Activated CD8-positive, alpha-beta memory T cell treated with anti-CD3 and anti-CD28 coated beads, Interleukin-2, amount 10 ng/mL, durations not matched to agents 7 days and 5 days (primary cell): Measurements from ENCODE around the gene LMO2. TPM values are rescaled to one million over a fixed set of nuclear protein-coding genes. Genes with fewer than 3 reads are reported as not detected.
"Not testable (repeated sequence)": the region's sequence is repeated elsewhere in the genome, so short reads cannot be mapped to it uniquely, and the experiment has no call there.

Experiments
- ATAC-seq: fragments of 150-1000 bp; cut with Tn5 transposase; one replicate; pipeline ENCODE4 v1.10.0; 2021; ENCODE audit warnings: moderate library complexity
- CTCF ChIA-PET: fragments of 350-600 bp; sonication (Branson Sonifier 250); formaldehyde crosslinking; loops from one replicate; lab custom pipeline; 2021; ENCODE audit warnings: antibody characterized with exemption; lab: Charles Lee
- DNase-seq: peaks from one replicate; pipeline ENCODE4 v3.0.0-alpha.2; 2020
- H3K27ac Mint-ChIP-seq: one replicate; pipeline ENCODE4 v1.8.0; 2021; ENCODE audit warnings: mild to moderate bottlenecking, mixed read lengths
- H3K27me3 Mint-ChIP-seq: one replicate; pipeline ENCODE4 v1.8.0; 2021; ENCODE audit warnings: mixed read lengths
- H3K36me3 Mint-ChIP-seq: one replicate; pipeline ENCODE4 v1.8.0; 2021; ENCODE audit warnings: mild to moderate bottlenecking, mixed read lengths
- H3K4me1 Mint-ChIP-seq: one replicate; pipeline ENCODE4 v1.8.0; 2021; ENCODE audit warnings: mixed read lengths
- H3K4me3 Mint-ChIP-seq: one replicate; pipeline ENCODE4 v1.8.0; 2021; ENCODE audit warnings: mild to moderate bottlenecking, moderate library complexity, mixed read lengths
- H3K9me3 Mint-ChIP-seq: one replicate; pipeline ENCODE4 v1.8.0; 2022; ENCODE audit warnings: low read depth, mixed read lengths
- total RNA-seq, 2 experiments: library from RNA; stranded (reverse); gene quantifications; one replicate each; pipeline ENCODE4 v1.2.3, GENCODE V29; 2021

Gene LMO2
- total RNA-seq, 2 experiments from 2014 or later: not detected

DNA sequence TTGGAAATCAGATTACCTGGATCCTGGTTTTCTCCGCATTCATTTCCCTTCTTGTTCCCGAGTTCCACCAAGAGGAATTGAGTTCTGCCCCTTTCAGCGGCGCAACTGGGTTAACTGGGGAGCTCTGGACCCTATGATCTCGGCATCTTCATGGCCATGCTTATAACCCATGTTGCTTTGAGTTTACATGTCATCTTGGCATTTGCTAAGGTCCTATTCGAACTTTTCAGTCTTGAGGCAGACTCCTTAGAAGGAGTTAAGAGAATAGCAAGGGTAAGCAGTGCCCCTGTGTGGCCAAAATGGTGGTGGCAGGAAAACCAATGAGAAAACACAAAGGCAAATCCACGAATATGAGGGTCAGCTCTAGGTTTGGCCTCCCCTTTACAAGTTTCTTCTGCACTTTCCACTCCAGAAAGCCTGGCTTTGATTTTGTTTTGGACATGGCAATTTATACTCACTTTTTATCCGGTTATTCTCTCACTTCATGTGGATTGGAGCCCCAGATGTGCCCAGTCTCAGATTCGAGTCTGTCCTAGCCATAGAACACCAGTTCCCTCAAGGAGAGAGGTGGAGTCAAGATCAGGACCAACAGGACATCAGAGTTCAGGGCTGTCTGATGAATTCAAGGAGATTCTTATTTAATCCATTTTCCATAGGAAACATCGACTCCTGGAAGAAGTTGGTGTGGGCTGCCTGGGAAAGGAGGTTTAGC, 62.3 kb downstream of the LMO2 start:
- Mint-ChIP-seq H3K27ac (no peak overlapping the region), H3K36me3 (no peaks in the 10 kb centered on the region), H3K4me1 (peaks cover 6% of the 10 kb centered on the region), H3K9me3 (no peaks in the 10 kb centered on the region), H3K27me3 (peaks cover 61% of the 10 kb centered on the region), H3K4me3 (peak overlapping the region; percentile 3)
- DNase-seq: peak; percentile 76
- peak; percentile 80 for ATAC-seq
- CTCF ChIA-PET: interaction anchor here (0.8 to 7.6 kb wide), 8 partner anchors 11 to 114 kb away, joined by 3 to 56 read pairs (median 5); no protein-coding TSS in a partner anchor

DNA sequence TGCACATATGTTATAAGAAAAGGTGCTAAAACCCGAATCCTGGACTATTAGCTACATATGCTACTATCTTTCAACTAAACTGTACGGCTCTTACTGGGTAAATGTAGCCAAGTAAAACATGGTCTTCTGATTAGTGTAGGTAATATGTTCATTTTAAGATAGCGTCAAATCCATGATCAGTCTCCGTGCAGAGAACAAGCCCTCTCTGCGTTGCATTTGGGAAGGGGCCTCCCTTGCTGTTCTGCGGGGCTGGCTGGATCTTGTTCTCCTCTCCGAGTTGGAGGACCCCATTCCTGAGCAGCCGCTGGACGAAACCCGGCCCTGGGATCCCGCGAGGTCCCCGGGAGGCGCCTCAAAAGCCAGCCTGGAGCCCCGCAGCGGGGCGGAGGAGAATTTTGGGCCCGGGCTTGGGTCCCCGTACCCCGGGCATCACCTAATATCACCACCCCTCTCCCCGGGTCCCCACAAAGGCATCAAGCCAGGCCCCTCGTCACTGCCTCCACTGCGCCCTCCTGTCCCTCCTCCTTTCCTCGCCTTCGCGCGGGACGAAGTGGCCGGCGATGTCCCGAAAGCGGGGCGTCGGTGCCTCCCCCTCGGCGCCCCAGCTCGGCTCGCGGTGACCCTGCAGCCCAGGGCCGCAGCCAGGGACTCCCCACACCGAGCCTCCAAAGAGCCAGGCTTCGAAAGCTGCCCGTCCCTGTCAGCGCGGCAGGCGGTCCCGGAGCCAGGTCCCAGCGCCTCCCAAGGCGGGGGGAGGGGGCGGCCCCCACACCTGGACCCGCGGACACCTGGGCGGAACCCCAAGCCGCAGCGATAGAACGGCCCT, 63.1 kb downstream of the LMO2 start:
- H3K36me3 Mint-ChIP-seq: no peaks in the 10 kb centered on the region
- no peak overlapping the region for H3K4me3 Mint-ChIP-seq
- peaks cover 65% of the 10 kb centered on the region for H3K27me3 Mint-ChIP-seq
- H3K27ac Mint-ChIP-seq: no peak overlapping the region
- H3K9me3 Mint-ChIP-seq: no peaks in the 10 kb centered on the region
- DNase-seq (no peak), ATAC-seq (no peak)
- peaks cover 6% of the 10 kb centered on the region for H3K4me1 Mint-ChIP-seq
- CTCF ChIA-PET: interaction anchor here (1.3 to 7.6 kb wide), 6 partner anchors 12 to 113 kb away, joined by 3 to 56 read pairs (median 6); no protein-coding TSS in a partner anchor

DNA sequence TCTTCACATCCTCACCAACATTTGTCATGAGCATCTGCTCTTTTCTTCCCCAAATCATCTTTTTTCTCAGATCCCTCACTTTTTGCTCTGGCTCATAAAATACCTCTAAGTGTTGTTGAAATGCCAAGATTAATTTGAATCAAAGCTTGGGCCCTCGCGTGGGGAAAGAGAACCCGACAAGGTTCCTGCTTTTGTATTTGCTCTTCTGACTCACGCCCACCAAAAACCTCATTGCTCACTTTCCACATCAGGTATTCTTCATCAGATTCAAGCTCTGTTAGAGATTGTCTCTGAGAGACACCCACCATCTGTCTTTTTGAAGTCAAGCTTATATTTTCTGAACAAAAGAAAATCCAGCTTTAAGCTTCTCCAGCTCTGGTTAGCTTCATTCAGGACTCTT, 64.7 kb downstream of the LMO2 start:
- Mint-ChIP-seq H3K27me3 (peaks cover 69% of the 10 kb centered on the region), H3K4me3 (no peak overlapping the region), H3K36me3 (no peaks in the 10 kb centered on the region), H3K4me1 (peaks cover 6% of the 10 kb centered on the region), H3K27ac (no peak overlapping the region), H3K9me3 (no peaks in the 10 kb centered on the region)
- DNase-seq: no peak
- CTCF ChIA-PET: interaction anchor here (7.6 kb wide), 1 partner anchor 20 kb away, joined by 56 read pairs; no protein-coding TSS in a partner anchor
- no peak for ATAC-seq

DNA sequence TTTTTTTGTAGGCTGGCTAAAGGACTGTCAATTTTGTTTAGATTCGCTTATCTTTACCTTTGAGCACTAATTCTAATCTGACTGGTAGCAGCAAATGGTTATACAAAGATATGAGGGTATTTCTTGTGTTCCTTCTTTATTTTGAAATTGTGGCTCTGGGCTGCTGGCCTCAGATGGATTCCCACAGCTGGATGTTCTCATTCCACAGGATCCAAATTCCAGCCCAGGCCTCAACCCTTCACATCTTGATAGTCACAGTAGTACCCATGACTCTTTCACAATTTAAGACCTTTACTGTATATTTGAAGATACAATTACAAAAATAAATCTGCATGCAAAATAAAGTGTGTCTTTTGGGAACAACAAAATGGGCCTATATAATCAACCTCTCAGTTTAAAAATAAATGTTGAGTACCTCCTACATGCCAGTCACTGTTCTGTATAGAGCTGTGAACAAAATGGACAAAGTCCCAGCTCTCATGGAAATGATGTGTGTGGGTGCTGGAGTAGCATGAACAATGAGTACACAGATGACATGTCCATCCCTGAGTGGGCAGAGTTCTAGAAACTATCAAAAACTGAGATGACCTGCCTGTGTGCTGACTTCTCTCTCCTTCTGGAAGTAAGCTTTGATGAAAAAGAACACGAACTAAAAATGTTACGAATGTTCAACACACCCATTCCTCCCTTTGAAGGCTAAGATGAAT, 65.9 kb downstream of the LMO2 start:
- H3K27me3 Mint-ChIP-seq: peaks cover 67% of the 10 kb centered on the region
- peaks cover 6% of the 10 kb centered on the region for H3K4me1 Mint-ChIP-seq
- no peak for ATAC-seq
- no peaks in the 10 kb centered on the region for H3K36me3 Mint-ChIP-seq
- no peak for DNase-seq
- CTCF ChIA-PET: interaction anchor here (7.6 kb wide), 1 partner anchor 19 kb away, joined by 56 read pairs; no protein-coding TSS in a partner anchor
- H3K4me3 Mint-ChIP-seq: no peak overlapping the region
- H3K9me3 Mint-ChIP-seq: no peaks in the 10 kb centered on the region
- H3K27ac Mint-ChIP-seq: no peak overlapping the region

DNA sequence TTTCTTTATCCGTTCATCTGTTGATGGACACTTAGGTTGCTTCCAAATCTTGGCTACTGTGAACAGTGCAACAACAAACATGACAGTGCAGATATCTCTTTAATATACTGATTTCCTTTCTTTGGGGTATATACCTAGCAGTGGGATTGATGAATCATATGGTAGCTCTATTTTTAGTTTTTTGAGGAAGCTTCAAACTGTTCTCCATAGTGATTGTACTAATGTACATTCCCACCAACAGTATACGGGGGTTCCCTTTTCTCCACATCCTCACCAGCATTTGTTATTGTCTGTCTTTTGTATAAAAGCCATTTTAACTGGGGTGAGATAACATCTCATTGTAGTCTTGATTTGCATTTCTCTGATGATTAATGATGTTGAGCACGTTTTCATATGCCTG, 68.9 kb downstream of the LMO2 start:
- H3K4me1 Mint-ChIP-seq, H3K36me3 Mint-ChIP-seq, H3K9me3 Mint-ChIP-seq, ATAC-seq, DNase-seq, H3K4me3 Mint-ChIP-seq, H3K27ac Mint-ChIP-seq: not testable (repeated sequence)
- CTCF ChIA-PET: interaction anchor here (0.9 kb wide), 1 partner anchor 10 kb away, joined by 3 read pairs; no protein-coding TSS in a partner anchor
- peaks cover 50% of the 10 kb centered on the region for H3K27me3 Mint-ChIP-seq

DNA sequence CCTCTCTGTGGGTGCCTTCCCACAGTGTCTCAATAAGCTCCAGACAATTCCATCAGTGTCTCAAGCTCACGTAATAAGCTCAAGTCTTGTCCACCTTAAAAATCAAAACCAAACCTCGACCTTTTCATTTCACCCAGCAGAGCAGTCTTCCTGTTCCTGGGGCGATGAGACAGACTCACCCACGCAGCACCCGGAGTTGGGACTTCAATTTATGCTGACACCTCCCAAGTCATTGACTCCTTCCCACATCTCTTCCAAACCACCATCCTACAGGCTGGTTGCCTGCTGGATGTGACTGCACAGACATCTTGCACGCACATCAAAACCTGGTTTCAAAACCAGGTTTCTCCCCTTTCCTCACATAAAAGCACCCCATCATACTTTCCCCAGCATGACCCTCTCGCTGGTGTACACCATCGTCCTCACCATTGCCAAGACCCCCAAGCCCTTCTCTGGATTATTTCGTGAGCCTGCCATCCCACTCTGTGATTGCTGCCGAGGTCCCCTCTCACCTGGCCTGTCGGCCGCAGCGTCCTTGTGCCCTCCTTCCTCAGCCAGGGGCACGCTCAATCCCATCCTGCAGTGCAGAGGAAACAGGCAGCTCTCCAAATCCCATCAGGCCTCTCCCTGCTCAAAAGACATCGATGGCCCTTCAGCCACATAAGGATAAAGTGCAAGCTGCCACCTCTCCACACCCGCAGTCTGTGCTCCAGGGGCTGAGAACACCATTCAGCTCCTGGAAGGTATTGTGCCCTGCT, 72.4 kb downstream of the LMO2 start:
- H3K4me3 Mint-ChIP-seq: no peak overlapping the region
- H3K27me3 Mint-ChIP-seq: peaks cover 43% of the 10 kb centered on the region
- CTCF ChIA-PET: interaction anchor here (0.9 kb wide), 1 partner anchor 11 kb away, joined by 3 read pairs; no protein-coding TSS in a partner anchor
- H3K36me3 Mint-ChIP-seq: no peaks in the 10 kb centered on the region
- ATAC-seq (no peak), DNase-seq (no peak)
- no peaks in the 10 kb centered on the region for H3K4me1 Mint-ChIP-seq
- no peaks in the 10 kb centered on the region for H3K9me3 Mint-ChIP-seq
- H3K27ac Mint-ChIP-seq: no peak overlapping the region

Other genes starting within 250 kb of the LMO2 start
- gene C11orf91, start 191.2 kb downstream of the LMO2 start, total RNA-seq: not detected
- 10 to 100 TPM; 54.1 to 70.5 TPM for gene CD59, start 155.7 kb downstream of the LMO2 start, total RNA-seq
- gene FBXO3, start 117.6 kb downstream of the LMO2 start, total RNA-seq: 10 to 100 TPM; 14.9 to 17.0 TPM
- 100 to 1,000 TPM; 227 to 267 TPM for gene CAPRIN1, start 159.7 kb upstream of the LMO2 start, total RNA-seq
- 10 to 100 TPM; 63.8 to 93.9 TPM for gene NAT10, start 213.6 kb upstream of the LMO2 start, total RNA-seq